Measurements from ENCODE around the gene GALNT16.
"Not testable (repeated sequence)": the region's sequence is repeated elsewhere in the genome, so short reads cannot be mapped to it uniquely, and the experiment has no call there.

GALNT16 gene

DNA sequence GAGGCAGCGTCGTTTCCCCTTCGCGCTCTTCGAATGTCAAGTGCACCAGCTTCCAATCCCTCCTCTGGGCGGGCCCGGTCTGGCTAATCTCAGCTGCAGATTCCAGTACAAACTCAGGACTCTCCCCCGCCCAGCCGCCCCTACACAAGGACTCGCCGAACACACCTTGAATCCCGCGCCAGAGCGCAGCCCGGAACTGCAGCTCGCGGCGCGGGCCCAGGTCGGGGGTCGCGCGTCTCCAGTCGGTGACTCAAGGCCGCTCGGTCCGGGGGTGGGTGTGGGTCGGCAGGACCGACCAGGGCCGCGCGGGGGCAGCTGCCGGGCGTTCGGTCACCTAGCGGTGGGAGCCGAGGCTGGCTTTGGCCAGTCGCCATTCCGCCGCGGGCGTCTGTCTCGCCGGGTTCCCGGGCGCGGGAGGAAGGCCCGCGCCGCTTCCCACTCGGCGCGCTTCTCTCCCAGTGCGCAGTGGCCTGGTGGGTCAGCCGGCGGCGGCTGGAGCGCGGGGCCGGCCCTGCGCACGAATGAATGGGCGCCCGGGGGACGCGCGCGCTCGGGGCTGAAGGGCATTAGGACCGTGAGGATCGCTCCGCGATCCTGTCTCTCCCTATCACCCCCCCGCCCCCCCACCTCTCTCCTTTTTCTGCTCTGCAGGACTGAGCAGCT, at the start of gene GALNT16:
Gene GALNT16 (plus strand): TSS at position 632 of the 663 bp plus-strand sequence. CDS start 133 bp downstream, outside the sequence.
- DNase-seq (ENCODE audit: low read depth in 1 of 2, low spot score in 1 of 2) = no peak

- no peak for DNase-seq (ENCODE audit: low read depth in 1 of 2, low spot score in 1 of 2)
Measured at GRCh38 chr14:69214393-69214792, 45.6 kb upstream of the GALNT16 start.

GRCh38 chr14:69217663-69218062, 42.3 kb upstream of the GALNT16 start:
- not testable (repeated sequence) for DNase-seq (ENCODE audit: low read depth in 1 of 2, low spot score in 1 of 2)

GRCh38 chr14:69224946-69225345, 35.0 kb upstream of the GALNT16 start:
- no peak for DNase-seq (ENCODE audit: low read depth in 1 of 2, low spot score in 1 of 2)

- DNase-seq (ENCODE audit: low read depth in 1 of 2, low spot score in 1 of 2) = no peak
Measured at GRCh38 chr14:69226178-69226577, 33.8 kb upstream of the GALNT16 start.

- DNase-seq (ENCODE audit: low read depth in 1 of 2, low spot score in 1 of 2) = no peak
Measured at GRCh38 chr14:69226736-69227135, 33.2 kb upstream of the GALNT16 start.

DNA sequence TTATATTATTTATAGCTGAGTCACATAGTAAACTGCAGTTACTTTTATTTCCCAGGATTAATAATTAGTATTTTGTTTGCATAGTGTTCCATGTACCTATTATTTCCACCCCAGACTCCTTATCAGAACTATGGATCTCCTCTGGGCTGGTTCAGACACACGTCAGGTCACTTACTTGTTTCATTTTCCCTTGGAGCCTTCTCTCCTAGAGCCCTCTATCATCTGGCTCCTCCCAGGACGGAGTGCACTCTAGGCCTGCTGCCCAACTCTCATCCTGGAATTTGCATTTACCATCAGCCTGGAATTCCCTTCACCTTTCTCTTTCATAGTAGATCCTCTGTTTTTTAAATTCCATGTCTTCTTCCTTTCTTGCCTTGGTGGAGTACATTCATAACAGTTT, 28.5 kb upstream of the GALNT16 start:
- DNase-seq (ENCODE audit: low read depth in 1 of 2, low spot score in 1 of 2) = no peak

DNA sequence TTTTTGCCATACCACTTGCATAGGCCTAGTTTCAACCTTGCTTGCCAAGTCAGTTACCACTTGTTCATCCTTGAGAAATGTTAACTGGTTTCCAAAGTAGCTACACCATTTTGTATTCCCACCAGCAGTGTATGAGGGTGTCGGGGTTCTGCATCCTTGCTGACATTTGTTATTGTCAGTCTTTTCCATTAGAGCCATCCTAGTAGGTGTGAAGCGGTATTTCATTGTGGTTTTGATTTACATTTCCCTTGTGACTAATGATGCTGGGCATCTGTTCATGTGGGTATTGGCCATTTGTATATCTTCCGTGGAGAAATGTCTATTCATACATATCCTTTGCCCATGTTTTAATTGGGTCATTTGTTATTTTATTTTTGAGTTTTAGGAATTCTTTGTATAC, 27.6 kb upstream of the GALNT16 start:
- no peak for DNase-seq (ENCODE audit: low read depth in 1 of 2, low spot score in 1 of 2)

- no peak for DNase-seq (ENCODE audit: low read depth in 1 of 2, low spot score in 1 of 2)
Measured at GRCh38 chr14:69234106-69234505, 25.9 kb upstream of the GALNT16 start.

DNA sequence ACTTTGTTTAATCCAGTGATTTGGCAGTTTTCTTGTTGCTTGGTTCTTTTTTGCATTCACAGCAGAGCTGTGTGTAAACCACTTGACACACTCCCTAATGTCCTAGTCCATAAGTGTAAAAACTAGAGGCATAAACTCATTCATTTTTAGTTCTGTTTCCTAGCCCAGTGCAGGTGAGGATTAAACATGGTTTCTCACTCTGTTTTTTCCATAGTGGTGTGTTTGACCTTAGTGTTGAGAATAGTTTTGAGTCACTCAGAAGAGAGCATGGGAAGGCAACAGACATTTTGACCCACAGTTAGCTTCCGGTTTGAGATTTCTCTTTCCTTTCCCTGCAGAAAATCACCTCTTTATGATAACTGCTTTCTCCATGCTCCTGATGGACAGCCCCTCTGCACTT, 24.2 kb upstream of the GALNT16 start:
- DNase-seq (ENCODE audit: low read depth in 1 of 2, low spot score in 1 of 2) = no peak

DNA sequence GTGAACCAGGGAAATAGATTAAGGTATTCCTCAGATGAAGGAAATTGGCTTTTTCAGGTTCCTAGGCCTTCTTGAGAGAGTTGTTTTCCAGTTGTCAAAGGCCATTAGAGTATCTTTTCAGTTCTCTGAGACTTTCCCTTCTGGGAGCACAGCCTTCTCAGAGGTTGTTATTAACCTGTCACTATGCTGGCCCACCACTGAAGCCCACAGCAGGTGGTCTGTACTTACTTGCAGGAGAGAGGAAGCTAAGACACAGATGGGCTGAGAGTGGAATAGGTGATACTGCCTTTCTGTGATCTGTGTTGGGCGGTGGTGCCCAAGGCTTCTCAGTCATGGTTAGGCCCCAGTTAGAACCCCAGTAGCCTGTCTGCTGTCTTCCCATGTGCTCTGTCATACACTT, 22.8 kb upstream of the GALNT16 start:
- no peak for DNase-seq (ENCODE audit: low read depth in 1 of 2, low spot score in 1 of 2)

GRCh38 chr14:69237584-69237983, 22.4 kb upstream of the GALNT16 start:
- DNase-seq (ENCODE audit: low read depth in 1 of 2, low spot score in 1 of 2) = no peak

- DNase-seq (ENCODE audit: low read depth in 1 of 2, low spot score in 1 of 2) = no peak
Measured at GRCh38 chr14:69238883-69239282, 21.1 kb upstream of the GALNT16 start.

- no peak for DNase-seq (ENCODE audit: low read depth in 1 of 2, low spot score in 1 of 2)
Measured at GRCh38 chr14:69240527-69241173, 19.3 kb upstream of the GALNT16 start.

DNA sequence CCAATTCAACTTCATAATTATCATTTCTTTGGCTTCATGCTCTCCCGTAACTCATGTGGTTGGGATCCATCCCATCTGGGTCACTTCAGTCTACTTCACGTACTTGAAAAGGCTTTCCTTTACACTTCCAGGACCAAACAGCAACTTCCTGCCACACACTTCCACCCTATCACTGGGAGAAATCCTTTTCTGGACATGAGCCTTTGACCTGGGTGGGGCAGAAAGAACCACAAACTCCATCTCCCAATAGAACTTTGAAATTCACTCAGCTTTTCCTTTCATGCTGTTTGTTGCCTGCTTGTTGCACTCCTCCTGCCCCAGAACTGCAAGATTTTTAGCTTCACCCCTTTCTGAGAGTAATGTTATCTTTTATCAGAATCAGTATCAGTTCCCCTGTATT, 18.4 kb upstream of the GALNT16 start:
- no peak for DNase-seq (ENCODE audit: low read depth in 1 of 2, low spot score in 1 of 2)

GRCh38 chr14:69242311-69243224, 17.4 kb upstream of the GALNT16 start:
- peak in 1 of 2 donors; percentile 13 for DNase-seq (ENCODE audit: low read depth in 1 of 2, low spot score in 1 of 2)

GRCh38 chr14:69244946-69245345, 15.0 kb upstream of the GALNT16 start:
- DNase-seq (ENCODE audit: low read depth in 1 of 2, low spot score in 1 of 2) = no peak

DNA sequence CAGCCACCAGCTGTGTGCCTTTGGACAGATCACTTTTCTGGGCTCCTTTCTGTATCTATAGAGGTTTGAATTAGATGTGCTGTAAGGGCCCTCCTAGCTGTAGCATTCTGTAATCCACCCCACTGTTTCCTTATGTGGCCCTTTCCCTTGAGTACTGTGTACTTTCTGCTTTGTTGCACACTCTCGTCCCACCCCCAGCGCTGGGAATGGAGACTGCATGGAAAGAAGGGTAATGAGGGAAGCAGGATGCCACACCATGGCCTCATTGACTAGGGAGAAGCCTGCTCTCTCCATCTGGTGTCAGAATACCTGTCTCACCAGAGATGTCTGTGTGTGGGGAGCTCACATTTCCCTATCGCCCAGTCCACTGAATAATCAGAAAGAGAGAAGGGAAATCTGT, 13.6 kb upstream of the GALNT16 start:
- no peak for DNase-seq (ENCODE audit: low read depth in 1 of 2, low spot score in 1 of 2)

- no peak for DNase-seq (ENCODE audit: low read depth in 1 of 2, low spot score in 1 of 2)
Measured at GRCh38 chr14:69247676-69248440, 12.1 kb upstream of the GALNT16 start.

DNA sequence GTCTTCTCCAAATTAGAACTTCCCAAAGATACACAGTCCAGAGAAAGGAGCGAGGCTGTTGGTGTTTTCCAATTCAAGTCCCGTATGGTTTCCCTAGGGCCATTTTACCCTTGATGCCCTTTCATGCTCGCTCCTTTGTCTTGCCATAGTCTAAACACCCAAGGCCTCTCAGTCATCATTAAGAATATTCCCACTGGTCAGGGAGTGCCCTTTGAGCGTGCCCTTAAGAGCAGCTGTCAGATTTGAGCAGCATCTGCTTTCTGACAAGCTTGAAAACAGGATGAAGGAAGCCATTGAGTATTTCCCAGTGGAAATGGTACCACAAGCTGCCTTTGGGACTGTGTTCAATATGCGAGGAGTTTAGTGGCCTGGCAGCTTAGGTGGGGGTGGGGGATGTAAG, 10.4 kb upstream of the GALNT16 start:
- no peak for DNase-seq (ENCODE audit: low read depth in 1 of 2, low spot score in 1 of 2)

GRCh38 chr14:69252851-69253250, 7.1 kb upstream of the GALNT16 start:
- DNase-seq (ENCODE audit: low read depth in 1 of 2, low spot score in 1 of 2) = no peak
